T-helper 9 cell (primary cell): ENCODE results near the gene DENND1A.

Source experiments
- DNase-seq: peaks from one replicate; pipeline ENCODE4 v3.0.0-alpha.2; 2020

The DENND1A gene

DNA sequence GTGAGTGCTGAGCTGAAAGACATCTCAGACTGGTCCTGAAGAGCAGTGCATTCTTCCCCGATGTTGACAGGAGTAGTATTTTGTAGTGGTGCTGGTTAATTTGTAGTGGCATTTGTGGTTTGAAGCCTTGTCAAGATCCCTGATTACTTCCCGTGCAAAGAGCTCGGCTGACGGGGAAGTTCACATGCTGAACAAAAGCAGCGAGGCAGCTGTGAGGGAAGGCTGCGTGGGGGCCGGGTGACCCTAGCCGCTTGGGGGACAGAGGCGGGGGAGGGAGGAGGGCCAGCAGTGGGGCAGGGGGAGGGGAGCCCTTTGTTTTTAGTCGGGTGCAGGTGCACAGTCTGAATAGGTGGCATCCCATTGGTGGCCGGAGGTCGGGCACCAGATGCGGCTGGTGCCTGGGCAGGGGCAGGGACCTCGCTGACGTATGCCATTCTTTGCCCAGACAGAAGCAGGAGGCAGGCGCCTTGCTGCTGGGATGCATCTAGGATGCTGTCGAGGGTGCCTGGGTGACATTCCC lies 509.3 kb downstream of the DENND1A start:
- no peak for DNase-seq

DNA sequence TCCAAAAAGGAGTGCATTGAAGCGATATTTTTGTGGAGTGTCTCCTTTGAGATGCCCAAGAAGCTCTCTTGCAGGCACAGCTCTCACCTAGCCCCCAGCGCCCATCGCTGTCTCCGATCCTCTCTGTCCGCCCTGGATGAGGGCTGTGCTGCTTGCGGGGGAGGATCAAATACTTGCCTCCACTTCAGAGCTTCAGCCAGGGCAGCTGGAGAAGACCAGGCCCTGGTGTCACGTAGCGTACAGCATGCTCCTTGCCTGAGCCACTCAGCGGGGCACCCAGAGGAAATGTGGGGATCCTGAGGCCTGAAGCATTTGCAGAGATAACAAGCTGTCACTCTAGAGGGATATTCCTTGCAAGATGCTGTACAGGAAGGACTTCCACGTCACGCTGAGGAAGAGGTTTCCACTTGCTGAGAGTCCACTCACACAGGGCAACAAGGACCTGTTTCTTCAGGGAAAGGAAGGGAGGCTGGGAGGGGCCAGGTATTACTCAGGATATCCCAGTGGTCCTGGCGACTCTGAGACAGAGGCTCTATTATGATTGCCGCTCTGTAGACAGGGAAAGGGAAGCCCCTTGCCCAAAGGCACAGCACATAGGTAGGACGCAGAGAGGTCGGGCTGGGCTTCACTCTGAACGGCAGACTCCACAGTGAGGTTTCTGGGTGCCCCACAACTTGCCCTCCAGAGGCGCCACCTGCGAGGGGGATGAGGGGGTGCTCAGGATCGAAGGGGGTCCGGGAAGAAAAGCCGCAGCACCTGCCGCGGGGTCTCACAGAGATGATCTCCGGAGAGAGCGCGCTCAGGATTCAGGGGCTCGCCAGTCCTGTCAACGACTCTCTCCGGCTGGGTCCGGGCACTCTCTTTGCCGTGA lies 510.0 kb downstream of the DENND1A start:
- no peak for DNase-seq

GRCh38 chr9:123419091-123419490 lies 510.8 kb downstream of the DENND1A start:
- no peak for DNase-seq

- DNase-seq: no peak
Observed at GRCh38 chr9:123418506-123418905, 511.4 kb downstream of the DENND1A start.

- DNase-seq: no peak
Observed at GRCh38 chr9:123418052-123418430, 511.9 kb downstream of the DENND1A start.

DNA sequence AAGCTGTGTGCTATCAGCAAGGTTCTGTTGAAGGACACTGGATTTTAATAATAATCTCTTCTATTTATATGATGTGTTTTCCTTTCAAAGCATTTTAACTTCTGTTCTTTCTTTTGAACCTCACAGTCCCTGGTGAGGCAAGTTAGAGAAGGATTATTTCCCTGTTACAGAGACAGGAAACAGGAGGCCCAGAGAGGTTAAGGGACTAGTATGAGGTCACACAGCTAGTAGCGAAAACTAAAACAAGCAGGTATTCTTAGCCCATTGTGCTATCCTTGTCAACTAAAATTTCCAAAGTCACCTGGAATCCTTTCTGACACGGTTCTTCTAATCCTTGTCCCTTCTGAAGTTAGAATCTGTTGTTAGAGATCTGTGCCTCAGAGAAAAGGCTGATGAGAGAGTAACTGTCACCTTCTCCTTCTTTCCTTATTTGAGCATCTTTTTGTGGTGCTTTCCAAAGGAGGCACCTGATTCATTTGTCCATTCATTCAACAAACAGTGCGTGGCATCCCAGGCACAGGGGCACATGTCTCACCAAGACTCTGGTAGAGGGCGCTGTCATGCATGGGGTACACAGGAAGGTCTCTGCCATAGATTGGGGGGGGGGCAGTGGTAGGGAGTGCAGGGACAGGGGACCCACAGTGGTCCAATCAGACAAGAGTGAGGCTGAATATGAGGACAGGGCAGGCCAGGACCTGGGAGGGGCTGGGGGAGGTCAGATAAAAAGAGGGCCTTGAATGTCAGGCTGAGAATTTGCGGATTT lies 512.5 kb downstream of the DENND1A start:
- no peak for DNase-seq

GRCh38 chr9:123416176-123416575 lies 513.8 kb downstream of the DENND1A start:
- DNase-seq: no peak

DNA sequence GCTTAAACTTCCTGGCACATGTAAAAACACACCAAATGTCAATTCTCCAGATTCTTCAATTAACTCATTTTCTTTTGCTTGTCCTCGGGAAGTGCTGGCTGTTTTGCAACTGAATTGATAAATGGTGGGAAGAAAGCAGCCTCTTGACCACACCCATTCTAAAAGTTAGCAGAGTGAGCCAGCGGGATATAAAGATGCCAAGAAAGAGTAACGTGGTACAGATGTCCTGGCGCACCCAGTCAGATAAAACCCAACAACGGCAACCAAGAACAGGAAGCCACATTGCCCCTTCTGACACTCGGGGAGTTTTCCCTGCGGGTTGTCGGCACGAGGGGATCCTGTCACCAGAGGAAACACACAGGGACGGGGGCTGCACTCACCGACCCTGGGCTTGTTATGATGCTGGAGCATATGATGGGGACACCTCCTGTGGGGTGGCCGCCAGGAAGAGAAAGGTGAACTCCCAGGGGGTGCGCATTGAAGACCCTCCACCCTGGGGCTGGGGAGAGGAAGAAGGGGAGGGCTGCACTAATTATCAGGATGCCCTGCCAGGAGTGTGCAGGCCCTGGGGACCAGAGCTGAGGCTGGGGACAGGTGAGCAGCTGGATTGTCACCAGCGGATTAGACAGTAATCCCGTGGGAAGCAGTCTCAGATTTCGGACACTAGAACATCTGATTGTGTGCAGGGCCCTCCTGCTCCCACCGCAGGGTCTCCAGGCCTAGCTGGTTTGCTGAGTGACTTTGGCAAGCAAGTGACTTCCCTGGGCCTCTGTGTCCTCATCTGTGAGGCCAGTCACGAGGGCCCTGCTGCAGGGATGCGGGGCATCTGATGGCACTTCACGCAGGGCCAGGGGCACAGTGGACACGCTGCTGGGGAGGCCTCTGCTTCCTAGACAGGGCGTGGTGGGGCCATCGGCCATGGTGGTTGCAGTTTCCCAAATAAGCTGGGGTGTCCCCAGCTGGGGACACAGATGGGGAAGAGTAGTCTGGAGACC lies 514.7 kb downstream of the DENND1A start:
- DNase-seq: no peak

GRCh38 chr9:123414204-123414603 lies 515.7 kb downstream of the DENND1A start:
- no peak for DNase-seq

DNA sequence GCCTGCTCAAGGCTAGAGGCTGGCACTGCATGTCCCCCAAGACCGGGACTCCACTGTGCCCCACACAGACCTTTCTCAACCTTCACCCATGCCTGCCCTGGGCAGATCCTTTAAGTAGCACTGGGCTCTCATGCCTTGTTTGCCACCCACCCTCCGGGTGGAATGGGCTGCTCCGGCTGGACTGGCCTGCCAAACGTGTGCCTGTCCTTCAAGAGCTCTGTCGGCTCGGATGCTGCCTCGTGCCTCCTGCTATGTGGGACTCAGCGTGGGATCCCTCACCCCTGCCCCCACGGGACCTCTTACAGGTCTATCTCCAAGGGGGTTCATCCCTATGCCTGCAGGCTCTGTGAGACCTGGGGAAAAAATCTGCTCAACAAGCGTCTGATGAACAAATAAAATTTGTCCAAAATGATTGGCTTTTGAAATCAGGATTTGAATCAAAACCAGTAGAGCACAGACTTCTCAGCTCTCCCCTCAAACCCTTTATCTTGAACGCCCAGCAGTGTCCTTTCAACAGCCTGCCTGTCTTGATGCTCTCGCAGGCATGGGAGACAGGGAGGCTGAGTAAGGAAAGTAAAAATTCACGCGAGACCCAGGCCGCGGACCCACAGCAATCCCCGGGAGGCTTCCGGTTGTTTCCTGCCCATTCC lies 517.6 kb downstream of the DENND1A start:
- no peak for DNase-seq

DNA sequence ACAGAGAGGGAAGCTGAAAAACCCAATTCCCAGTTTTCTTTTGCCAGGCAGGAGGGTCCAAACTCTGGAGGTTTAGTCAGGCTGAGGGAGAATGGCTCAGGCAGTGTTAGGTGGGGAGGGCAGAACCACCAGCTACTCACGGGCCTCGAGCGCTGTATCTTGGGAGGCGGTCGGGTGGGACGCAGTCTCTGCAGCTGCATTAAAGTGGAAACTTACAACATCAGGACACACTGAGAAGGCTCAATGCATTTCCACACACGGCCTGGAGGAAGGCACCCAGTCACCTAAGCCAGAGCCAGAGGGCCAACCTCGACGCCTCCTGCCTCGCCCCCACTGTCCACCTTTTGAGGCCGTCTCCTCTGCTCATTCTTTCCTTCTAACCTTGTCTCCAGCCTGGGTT lies 518.3 kb downstream of the DENND1A start:
- no peak for DNase-seq

- DNase-seq: no peak
Observed at GRCh38 chr9:123411191-123411590, 518.7 kb downstream of the DENND1A start.

DNA sequence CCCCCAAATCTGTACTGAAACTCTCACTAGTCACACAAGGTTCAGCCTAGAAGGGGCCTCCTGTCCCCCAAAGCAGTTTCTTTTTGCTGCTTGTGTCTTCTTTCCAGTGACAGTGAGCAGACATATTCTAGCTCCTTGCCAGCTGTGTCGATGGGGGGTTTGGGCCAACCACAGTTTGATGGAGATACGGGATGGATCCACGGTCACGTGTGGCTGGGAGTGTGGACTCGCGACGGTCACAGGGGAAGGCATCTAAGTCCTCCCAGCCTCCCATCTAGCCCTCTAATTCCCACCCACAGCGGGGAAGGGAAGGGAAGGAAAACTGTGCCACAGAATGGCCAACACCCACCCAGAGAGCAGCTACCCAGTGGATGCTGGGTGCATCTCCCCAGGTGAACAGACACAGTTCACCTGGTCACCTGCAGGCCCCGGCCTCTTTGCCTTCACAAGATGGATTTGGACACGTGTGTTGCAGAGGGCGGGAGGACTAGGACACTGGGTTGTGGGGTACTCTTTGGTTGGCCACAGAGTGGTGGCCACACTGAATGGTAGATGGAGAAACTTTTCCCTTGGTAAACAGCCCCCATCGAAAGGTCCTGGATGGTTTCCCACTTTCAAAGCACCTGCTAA lies 519.5 kb downstream of the DENND1A start:
- DNase-seq: no peak

DNA sequence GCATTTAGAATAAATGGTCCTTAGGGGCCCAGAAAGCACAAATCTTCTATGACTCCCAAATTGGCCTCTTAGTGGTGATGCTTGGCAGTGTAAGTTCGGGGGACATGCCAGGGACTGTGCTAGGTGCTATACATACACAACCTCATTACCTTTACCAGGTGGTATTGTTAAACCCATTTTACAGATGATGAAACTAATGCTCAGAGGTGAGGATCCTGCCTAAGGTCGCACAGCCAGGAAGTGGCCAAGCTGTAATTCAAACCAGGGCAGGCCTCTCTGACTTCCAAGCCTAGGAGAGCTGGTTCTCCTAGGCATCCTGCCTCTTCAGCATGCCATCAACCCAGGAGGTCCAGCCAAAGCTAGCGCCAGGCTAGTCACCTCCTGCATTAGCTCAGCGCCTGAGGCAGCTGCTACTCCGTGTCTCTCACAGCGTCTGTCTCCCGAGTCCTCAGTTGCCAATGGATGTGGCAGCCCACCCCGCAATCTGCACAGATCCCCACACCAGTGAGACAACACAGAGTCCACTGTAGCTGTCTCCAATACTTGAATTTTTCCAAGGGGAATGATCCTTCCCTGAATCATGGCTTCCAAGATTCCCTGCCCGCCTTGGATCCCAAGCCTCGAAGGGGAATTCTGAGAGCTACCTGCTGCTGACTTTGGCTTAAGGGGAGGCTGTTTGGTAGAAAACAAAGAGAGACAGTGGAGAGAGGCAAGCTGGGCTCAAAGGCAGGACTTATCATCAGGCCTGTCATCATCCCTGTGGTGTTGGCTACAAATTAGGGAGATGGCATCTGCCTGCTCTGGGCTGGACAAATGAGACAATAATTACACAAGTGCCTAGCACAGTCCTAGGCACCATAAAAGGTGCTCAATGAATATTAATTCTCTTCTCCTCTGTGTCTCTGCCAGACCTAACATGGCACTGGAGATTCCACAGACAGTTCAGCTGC lies 521.3 kb downstream of the DENND1A start:
- DNase-seq: no peak

- DNase-seq: no peak
Observed at GRCh38 chr9:123407217-123407851, 522.6 kb downstream of the DENND1A start.

DNA sequence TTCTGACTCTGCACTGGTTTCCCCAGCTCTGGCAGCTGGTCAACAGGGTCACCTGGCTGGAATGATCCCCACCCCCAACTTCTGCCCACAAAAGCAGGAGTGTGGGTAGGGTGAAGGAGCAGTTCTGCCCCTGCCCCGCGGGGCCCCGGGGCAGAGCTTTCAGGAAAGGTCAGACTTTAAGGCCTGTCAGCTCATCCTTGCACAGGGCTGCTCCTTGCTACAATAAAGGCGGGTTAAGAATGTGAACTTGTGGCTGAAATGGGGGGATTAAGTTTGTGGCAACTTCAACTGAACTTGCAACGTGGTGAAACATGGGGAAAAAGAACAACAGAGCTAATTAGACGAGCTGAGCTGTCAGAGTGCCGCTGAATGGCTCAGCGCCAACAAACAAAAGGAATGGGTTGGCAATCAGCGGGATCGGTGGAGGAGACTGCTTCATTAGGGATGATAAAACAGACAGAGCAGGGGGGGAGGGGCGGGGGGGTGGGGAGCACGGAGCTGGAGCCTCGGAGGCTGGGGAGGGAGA lies 523.2 kb downstream of the DENND1A start:
- DNase-seq: no peak

GRCh38 chr9:123406016-123406415 lies 523.9 kb downstream of the DENND1A start:
- DNase-seq: no peak

DNA sequence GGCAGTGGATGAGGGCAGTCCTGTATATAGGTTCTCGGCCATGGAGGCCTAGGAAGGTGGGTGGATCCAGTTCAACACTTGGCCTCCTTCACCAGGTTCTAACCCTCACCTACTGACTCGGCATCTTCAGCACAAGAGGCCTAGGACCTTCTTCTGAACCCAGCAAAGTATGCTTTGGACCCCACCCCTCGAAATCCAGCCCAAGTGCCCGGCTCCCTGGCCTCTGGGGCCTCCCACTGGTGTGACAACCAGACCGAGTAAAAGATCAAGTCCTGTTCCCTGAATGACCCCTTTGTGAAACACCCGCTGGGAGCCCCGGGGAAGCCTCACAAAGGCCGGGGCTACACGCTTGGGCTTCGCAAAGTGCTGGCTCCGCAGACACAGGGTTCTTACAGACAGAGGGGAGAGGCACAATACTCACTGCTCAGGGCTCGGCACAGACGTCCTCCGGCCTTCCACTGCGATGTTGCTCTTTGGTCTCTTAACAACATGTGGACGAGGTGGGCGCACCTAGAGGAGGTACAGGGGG lies 526.9 kb downstream of the DENND1A start:
- no peak for DNase-seq

- DNase-seq: no peak
Observed at GRCh38 chr9:123401879-123402513, 527.9 kb downstream of the DENND1A start.
